ENCODE data around the gene ARHGAP22.

ARHGAP22 gene

GRCh38 chr10:48470893-48471805 is 133.7 kb downstream of the ARHGAP22 start:
- DNase-seq: no peak
- no peaks in the 10 kb centered on the region for H3K9me3 ChIP-seq
- H3K4me3 ChIP-seq: no peak overlapping the region
- intact Hi-C loops (cut with DNase I; ENCODE audit: low total_unique reads): no loop called here
- H3K4me1 ChIP-seq: peaks cover 0 to 8% (median 4%) of the 10 kb centered on the region in 4 donors
- no peak overlapping the region for H3K27ac ChIP-seq
- no peaks in the 10 kb centered on the region for H3K36me3 ChIP-seq
- H3K27me3 ChIP-seq: peaks cover 0 to 8% of the 10 kb centered on the region in 2 donors
- no peak for TF ChIP-seq CTCF (IDR thresholded peaks at IDR 0.05)

- Histone ChIP-seq H3K27me3 (peaks cover 0 to 8% of the 10 kb centered on the region in 2 donors), H3K27ac (no peak overlapping the region), H3K4me1 (peaks cover 0 to 16% (median 12%) of the 10 kb centered on the region in 4 donors), H3K36me3 (no peaks in the 10 kb centered on the region), H3K9me3 (no peaks in the 10 kb centered on the region), H3K4me3 (no peak overlapping the region)
- TF ChIP-seq CTCF (IDR thresholded peaks at IDR 0.05): no peak
- peak in 1 of 2 donors; percentile 56 for DNase-seq
- intact Hi-C loops (cut with DNase I; ENCODE audit: low total_unique reads): no loop called here
Observed at GRCh38 chr10:48470115-48470892, 134.6 kb downstream of the ARHGAP22 start.

GRCh38 chr10:48469516-48470020 is 135.3 kb downstream of the ARHGAP22 start:
- Histone ChIP-seq H3K27me3 (peaks cover 0 to 8% of the 10 kb centered on the region in 2 donors), H3K4me1 (peaks cover 0 to 24% (median 19%) of the 10 kb centered on the region in 4 donors), H3K27ac (no peak overlapping the region), H3K4me3 (no peak overlapping the region), H3K36me3 (no peaks in the 10 kb centered on the region), H3K9me3 (no peaks in the 10 kb centered on the region)
- no peak for TF ChIP-seq CTCF (IDR thresholded peaks at IDR 0.05)
- DNase-seq: no peak
- intact Hi-C loops (cut with DNase I; ENCODE audit: low total_unique reads): no loop called here

- intact Hi-C loops (cut with DNase I; ENCODE audit: low total_unique reads): no loop called here
- DNase-seq: no peak
- peaks cover 0 to 8% of the 10 kb centered on the region in 2 donors for H3K27me3 ChIP-seq
Observed at GRCh38 chr10:48468866-48469511, 135.9 kb downstream of the ARHGAP22 start.

More at GRCh38 chr10:48468866-48469511, 135.9 kb downstream of the ARHGAP22 start:
- no peak overlapping the region for H3K27ac ChIP-seq
- no peaks in the 10 kb centered on the region for H3K36me3 ChIP-seq
- no peak for TF ChIP-seq CTCF (IDR thresholded peaks at IDR 0.05)
- no peaks in the 10 kb centered on the region for H3K9me3 ChIP-seq
- H3K4me1 ChIP-seq: peaks cover 0 to 28% (median 24%) of the 10 kb centered on the region in 4 donors
- no peak overlapping the region for H3K4me3 ChIP-seq
